Activated naive CD4-positive, alpha-beta T cell treated with Interleukin-2 at 50 U/mL for 16 hours (primary cell): ENCODE results near the gene STRIP1.

Experiments used
- DNase-seq: peaks from one replicate; pipeline ENCODE4 v3.0.0-alpha.2; 2020

STRIP1 gene, protein sequence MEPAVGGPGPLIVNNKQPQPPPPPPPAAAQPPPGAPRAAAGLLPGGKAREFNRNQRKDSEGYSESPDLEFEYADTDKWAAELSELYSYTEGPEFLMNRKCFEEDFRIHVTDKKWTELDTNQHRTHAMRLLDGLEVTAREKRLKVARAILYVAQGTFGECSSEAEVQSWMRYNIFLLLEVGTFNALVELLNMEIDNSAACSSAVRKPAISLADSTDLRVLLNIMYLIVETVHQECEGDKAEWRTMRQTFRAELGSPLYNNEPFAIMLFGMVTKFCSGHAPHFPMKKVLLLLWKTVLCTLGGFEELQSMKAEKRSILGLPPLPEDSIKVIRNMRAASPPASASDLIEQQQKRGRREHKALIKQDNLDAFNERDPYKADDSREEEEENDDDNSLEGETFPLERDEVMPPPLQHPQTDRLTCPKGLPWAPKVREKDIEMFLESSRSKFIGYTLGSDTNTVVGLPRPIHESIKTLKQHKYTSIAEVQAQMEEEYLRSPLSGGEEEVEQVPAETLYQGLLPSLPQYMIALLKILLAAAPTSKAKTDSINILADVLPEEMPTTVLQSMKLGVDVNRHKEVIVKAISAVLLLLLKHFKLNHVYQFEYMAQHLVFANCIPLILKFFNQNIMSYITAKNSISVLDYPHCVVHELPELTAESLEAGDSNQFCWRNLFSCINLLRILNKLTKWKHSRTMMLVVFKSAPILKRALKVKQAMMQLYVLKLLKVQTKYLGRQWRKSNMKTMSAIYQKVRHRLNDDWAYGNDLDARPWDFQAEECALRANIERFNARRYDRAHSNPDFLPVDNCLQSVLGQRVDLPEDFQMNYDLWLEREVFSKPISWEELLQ

DNA sequence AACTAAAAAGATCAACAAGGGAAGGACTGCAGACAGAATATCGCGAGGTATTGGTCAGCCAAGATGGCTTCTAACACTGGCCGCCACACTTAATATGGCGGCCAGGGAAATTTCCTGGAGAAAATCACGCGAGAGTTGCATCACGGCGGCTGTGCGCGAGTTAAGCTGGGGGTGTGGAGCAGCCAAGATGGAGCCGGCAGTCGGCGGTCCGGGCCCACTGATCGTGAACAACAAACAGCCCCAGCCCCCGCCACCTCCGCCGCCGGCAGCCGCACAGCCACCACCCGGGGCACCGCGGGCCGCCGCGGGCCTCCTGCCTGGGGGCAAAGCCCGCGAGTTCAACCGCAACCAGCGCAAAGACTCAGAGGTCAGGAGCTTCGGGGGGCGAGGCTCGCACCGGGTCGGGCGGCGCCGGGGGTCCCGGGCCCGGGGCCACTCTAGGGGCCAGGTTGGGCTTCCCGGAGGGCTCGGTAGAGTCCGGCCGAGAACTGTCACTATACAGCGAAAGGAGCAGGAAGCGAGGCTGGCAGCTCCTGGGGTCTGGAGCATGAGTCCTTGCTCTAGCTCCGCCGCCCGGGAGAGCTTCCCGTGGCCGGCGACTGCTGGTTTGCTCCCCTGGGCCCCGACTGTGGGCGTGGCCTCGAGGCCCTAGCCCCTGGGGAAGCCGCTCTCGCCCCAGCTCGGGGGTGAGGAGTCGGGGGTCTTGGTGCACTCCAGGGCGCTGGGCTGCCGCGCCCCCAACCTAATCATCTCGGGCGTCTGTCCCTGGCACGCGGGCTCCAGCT, at the start of gene STRIP1:
STRIP1 (plus strand) TSS at position 174 of the 785 bp plus-strand sequence; CDS start at position 188, 14 bp downstream.
- DNase-seq: peak; percentile 91

DNA sequence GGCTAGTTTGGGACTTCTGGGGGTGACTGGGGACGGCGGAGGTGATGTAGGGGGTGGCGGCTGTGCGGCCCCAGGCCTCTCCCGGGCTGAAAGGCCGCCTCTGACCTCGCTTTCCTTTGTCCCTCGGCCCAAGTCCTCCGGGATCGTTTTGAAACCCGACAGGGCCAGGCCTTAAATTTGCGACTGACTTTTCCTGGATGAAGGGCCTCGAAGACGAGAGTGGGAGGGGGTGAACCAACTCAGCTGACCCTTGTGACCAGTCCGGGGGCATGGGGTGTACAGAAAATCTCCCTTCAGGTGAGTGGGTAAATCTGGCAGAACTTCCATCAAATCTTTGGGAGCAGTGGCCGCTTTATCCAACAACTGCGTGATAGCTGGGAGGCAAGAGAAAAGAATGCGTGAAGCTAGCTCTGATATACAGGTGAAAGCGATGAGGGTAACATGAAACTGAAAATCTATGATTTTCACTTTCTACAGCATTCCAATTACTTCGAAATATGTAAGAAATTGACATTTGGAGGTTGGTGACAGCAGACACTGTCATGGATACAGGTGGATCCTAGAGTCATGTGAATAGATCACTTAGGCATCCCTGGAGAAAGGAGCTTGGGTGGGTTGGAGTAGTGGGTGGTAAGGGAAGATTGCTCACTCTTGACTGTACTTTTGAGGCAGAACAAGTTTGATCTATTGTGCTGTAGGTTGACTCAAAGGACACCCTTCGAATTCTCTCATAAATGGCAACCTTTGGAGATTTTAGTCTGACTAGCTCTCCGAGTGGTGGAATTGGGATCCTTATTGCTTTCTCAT, 49.0 kb upstream of the STRIP1 start:
- peak; percentile 11 for DNase-seq

DNA sequence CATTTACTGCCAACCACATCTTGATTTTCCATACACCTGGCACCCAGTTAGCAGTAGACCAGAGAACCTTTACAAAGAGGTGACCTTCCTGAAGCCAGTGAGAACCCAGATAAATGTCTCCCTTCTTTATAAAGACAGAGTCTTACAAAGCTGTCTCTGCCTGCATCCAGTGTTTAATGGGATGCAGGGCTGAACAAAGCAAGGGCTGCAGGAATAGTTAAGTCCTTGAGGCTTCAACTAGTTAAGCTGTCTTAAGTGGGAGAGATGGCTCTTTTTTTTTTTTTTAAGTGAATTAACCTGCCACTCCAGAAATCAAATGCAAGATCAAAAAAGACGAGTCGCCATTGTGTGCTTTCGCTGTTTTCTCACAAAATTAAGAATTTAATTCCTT, 48.4 kb upstream of the STRIP1 start:
- DNase-seq: no peak

DNA sequence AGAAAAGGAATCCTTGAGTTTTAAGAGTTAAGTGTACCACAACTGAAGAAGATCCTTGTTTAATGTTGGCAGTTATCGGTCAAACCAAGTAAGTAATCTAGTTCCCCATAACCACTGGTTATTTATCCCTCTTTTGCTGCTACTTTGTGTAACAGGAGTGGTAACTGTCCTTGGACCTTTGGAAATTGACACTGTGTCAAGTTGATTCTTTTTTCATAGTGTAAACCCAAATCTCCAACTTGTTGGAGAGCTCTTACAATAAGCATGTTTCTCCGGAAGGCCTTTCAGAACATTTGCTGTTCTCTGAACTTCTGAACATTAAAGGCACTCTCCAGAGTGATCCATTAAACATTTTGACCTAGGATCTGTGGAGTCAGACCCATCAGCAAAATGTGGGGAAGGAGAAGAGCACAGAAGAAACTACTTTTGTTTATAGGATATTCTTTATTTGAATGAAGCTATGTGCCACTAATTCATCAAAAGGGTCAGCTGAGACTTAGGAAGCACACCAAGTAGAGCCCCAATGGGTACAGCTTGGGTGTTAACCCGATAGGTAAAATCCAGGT, 46.0 kb upstream of the STRIP1 start:
- DNase-seq: no peak

DNA sequence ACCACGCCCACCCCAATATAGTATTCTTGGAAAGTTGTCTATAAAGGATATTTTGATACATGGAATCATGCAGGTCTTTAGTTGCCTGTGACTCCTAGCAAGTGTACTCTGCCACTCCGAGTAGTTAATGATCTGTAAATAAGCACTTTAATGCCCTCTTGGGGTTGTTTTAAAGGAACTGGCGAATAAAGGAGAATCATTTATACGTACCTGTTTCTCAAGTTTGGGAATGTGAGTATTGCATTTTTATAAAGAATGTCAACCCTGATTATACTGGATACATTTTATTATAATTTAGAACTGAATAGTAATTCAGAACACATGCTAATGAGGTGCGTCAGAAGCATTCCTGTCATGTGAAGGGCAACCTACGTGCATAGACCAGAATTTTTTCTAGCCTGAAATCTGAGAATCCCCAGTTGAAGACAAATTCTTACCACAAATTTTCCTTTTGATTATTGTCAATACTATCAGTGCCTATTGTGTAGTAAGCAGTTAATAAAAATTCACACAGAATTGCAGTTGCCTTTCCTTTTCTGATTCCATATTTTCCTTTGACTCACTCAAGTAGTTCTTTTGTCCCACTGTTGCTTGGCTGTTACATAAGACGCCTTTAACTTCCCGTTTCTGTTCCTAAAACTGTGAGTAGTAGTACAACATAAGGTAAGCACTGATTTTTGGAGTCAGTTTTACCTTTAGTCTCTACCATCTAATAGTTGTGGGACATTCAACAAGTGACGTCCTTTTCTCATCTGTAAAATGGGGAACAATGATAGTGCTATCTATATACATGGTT, 44.7 kb upstream of the STRIP1 start:
- DNase-seq: no peak

DNA sequence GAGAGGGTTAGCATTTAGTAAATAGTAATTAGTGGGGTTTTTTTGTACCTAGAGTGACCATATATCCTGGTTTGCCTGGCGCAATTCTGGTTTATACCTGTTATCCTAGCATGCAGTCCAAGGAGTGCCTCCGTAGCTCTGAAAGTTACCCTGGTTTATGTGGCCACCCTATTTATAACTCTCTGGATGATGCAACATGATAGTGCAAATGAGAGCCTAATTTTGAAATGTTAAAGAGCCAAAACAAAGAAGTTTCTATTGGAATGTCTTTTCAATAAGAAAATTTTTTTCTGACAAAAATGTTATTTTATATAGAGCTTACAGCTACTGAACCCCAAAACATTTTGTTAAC, 44.1 kb upstream of the STRIP1 start:
- no peak for DNase-seq

DNA sequence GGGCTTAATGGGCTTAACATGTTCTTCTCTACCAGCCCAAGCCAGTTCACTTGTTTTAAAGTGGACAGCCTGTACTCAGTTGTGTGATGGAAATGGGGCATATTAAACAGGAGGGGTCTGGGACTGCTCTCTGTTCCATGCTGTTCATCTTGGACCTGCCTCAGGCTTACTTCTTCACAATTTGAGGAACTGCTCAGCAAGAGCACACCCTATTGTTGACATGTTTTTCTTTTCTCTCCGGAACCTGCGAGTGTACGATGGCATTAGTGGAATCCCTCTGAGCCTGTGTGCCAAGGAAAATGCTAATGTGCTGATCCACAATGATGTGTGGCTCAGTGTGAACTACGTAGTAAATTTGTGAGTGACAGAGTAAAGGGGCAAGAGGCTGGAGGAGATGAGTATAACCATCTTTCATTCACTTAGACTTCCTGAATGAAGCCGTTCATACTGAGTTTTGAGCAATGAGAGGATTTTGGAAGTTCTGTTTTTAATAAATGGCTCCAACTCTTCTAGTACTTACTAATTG, 43.0 kb upstream of the STRIP1 start:
- DNase-seq: no peak

DNA sequence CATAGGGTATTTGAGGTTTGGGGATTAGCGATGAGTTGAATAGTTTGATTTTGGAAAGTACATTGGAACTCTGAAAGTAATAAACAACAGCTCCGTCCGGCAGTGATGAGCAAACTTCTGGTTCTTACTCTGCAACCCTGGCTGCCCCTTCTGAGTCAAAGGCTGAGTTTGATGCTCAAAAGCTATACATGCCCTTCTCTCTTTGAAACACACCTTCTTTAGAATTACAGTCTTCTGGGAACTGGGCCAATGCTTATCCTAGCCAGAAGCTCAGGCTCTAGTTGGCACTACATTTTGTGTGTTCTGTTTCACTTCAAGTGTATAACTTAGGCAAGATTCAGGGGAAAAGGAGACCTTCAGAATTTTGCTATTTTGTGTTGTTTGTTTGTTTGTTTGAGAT, 40.5 kb upstream of the STRIP1 start:
- no peak for DNase-seq

DNA sequence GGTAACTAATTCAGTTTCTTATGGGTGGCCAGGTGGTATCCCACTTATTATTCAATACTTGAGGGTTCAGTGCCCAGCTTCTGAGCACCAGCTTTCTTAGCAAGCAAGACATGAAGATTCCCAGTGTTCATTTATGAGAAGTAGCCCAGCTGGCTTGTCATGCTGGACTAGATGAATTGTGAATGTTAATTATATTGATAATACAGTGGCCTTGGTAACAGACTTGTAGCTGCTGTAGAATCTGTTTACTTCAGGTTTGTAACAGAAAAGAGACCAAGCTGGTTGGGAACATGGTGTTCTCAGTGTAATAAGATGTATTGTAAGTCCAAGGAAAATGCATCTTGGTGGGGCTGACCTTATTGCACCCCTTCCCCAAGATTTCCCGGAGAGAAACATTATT, 39.8 kb upstream of the STRIP1 start:
- DNase-seq: no peak

DNA sequence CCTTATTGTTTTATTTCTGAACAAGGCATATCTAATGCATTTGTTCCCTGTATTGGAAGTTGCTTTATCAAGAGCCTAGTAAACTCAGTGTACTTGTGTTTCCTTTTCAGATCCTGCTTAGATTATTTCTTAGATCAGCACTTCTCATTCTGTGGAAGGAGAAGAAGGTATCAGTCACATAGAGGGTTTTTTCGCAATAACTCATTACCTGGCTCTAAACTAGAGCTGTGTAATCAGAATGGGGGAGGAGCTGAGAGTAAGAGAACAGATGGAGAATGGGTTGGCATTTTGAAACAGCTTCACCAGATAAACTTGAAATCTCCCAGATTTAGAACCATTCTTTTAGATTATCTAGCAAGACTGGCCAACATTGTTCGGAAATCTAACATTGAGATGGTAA, 38.9 kb upstream of the STRIP1 start:
- DNase-seq: no peak

DNA sequence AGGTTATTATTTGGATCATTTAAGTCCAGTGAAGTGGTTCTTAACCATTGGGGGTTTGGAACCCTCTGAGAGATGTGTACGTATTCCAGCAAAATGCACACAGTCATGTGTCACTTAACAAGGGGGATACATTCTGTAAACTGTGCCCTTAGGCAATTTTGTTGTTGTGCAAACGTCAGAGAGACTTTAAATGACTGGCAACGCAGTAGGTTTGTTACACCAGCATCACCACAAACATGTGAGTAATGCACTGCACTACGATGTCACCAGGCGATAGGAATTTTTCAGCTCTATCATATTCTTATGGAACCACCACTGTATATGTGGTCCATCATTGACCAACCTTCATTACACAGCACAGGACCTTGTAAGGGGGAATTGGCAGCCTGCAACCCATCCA, 37.9 kb upstream of the STRIP1 start:
- no peak for DNase-seq

DNA sequence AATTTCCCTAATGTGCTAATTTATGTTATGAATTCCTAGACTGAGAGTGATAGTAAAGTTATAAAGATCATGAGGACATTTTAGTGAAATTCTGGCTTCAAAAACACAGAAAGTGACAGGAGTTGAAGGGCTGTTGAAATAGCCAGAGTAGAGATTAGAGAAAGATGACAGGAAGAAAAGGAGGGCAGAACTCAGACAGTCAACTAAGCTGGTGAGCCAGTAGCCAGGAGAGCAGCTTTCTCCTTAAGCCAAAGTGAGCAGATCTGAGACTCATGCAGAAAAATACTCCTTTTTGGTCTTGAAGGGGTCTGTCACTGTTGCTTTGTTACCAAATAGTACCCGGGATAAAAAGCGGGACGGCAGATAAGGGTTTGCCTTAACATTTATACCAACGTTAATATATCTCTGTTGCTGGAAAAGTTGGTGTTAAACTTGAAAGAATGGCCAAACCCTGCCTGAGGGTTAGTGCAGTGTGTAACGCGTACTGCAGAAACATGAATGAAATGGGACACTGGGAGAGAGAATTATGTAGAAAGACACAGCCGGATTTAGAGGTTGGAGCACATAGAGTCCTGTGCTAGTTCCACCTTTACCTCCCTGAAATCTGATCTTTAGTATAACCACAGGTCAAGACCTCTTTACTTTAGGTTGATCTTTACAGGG, 37.1 kb upstream of the STRIP1 start:
- DNase-seq: no peak

DNA sequence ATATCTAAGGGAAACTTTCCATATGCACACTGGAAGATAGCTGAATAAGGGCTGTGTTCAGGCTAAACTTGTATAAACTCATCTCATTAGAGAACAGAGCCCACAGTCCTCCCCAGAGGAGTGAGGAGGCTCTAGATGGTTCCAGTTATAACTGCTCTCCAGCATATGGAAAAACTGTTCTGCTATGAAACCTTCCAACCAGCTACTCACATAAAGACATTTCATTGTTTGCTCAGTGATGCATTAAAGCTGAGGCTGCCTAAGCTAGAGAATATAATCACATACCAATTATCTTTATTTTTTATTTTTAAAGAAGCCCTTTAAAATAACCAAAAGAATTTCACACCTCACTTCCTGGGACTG, 36.6 kb upstream of the STRIP1 start:
- DNase-seq: no peak

DNA sequence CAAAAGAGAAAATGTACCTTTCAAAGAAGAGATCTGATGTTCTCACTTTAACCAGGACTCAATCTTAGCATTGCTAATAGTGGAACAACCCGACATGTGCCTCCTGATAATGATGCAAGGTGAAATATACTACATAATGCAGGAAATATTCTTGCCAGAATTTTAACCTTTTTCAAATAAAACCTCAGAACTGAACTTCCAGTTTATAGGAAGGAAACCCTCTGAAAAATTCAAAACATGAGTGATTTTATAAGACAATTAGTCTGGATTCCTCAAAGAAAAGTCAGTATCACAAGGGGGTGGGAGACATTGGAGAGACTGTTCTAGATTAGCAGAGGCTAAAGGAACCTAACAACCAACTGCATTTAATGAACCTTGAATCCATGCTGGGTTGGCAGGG, 31.7 kb upstream of the STRIP1 start:
- DNase-seq: no peak

DNA sequence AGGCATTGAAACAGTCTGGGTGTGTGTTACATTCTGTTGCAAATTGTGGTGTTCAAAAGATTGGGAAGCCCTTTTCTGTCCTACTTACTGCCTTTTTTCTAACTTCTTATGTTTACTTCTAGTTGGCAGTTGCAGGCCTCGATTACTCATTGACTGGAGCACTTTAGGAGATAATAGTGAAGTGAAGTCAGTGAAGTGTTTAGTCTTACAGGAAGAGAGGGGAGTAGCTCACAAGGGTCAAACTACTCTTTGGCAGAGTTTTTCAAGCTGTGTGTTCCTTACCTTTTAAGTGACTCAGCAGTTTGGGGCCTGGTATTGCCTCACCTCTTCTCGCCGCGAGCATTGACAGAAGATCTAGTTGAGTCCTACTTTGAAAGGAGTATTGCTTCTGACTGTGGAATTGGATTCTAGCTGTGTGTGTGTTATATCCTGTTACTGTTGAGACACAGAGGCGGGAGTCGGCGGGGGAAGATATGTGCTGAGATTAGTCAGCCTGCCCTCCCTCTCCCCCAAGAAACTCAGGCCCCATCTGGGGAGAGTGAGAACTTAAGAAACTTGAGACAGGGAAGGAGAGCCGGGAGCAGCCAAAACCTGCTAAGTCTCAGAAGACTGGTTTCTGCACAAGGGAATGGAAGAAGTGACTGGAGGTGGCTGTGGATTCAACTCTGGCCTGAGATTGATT, 30.5 kb upstream of the STRIP1 start:
- DNase-seq: peak; percentile 50

DNA sequence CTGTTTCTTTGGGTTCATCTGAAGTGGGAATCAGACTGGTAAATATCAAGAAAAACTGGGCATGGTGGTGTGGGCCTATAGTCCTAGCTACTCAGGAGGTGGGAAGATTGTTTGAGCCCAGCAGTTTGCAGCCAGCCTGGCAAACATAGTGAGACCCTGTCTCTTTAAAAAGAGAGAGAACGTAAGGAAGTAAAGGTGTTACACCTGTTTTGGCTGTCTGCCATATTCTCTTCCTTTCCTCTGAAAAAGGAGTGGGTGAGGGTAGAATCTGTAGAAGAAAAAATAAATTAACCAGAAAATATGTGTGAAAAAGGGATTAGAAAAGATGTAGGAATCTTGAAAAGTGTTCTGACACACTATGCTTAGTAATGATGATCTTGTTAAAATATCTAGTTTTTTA, 29.8 kb upstream of the STRIP1 start:
- no peak for DNase-seq

DNA sequence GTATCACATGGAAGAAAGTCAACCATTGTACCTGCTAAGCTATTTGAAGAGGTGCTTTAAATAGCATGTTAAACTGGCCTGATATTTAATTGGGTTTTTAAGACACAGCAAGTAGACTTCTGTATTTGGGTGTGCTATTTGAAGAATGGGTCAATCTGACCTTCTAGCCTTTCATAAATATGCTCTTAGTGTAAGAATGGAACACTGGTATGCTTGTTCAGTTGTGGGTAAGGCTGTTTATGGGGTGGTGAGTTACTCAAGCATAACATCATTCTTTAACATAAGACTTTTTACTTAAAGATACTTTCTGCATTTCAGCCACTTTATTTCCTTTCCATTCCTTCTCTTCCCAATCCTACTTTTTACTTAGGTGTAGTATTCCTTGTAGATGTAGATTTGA, 28.5 kb upstream of the STRIP1 start:
- no peak for DNase-seq

DNA sequence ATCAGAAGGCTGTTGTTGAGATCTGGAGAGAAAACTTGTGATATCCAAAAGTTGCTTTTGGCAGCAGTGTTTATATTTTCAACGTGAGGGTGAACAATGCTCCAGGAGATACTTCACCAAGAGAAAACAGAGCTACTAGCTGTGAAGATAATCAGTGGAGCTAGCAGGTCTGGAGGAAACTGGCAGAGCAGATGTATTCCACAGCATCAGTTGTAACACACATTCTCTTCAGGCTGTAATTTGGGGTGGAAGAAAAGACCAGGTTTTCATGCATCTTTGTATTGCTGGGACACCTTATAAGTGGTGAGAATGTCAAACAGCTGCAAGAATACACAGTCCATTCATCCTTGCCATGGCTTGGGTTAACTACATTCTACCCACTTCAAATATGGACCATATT, 27.9 kb upstream of the STRIP1 start:
- no peak for DNase-seq

DNA sequence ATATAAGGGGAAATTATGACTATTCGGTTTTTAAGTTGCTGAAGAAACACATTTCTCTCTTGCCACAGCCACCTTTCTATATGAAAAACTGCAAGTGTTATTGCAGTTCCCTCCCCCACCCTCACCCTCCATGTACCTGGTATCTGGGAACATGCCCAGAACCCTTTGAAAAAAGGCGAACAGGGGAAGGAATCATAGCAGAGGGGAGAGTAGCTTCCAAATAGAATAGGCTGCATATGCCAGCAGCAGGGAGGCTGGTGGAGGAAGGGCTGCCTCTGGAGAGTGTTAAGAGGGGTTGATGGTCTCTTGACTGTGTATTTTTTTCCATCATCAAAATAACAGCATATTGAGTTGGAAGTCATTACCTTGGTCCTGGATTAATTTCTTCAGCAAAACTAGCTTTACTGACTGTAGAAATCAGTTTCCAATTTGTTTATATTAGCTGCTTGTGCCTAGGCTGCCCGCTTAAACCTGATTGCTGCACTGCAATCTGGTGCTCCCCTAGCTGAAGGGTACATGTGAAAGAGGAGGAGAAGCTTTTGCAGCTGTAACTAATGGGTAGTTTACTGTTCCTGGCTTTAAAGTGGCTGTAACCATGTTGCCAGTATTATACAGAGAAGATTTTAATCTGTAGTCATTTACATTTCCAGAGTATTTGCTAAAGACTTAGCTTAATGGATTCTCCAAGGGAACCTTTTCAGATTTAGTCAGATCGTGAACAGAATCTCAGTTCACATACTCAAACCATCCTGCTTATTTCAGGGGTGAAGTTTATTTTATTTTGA, 27.2 kb upstream of the STRIP1 start:
- no peak for DNase-seq
